IPS-18a (cell line): ENCODE results near the gene CADPS.

Experiments
- H3K27ac ChIP-seq: one replicate; pipeline ENCODE4 v1.5.1; 2013; ENCODE audit warnings: low read length
- H3K27me3 ChIP-seq: one replicate; pipeline ENCODE4 v1.6.1; 2013; ENCODE audit warnings: mild to moderate bottlenecking, low read length; ENCODE audit not compliant: control insufficient read depth, insufficient read depth
- H3K36me3 ChIP-seq: one replicate; pipeline ENCODE4 v1.6.1; 2013; ENCODE audit warnings: low read depth, low read length; ENCODE audit not compliant: control insufficient read depth
- H3K4me1 ChIP-seq: one replicate; pipeline ENCODE4 v1.6.1; 2013; ENCODE audit warnings: low read depth, low read length; ENCODE audit not compliant: control insufficient read depth
- H3K4me3 ChIP-seq: one replicate; pipeline ENCODE4 v1.5.1; 2013; ENCODE audit warnings: low read length
- H3K9ac ChIP-seq: one replicate; pipeline ENCODE4 v1.6.1; 2013; ENCODE audit warnings: mild to moderate bottlenecking, low read length, moderate library complexity
- H3K9me3 ChIP-seq: one replicate; pipeline ENCODE4 v1.6.1; 2013; ENCODE audit warnings: low read depth, low read length; ENCODE audit not compliant: control insufficient read depth

The CADPS gene

GRCh38 chr3:62678841-62679240 is 196.4 kb downstream of the CADPS start:
- Histone ChIP-seq H3K27me3 (no peaks in the 10 kb centered on the region), H3K4me1 (peaks cover 27% of the 10 kb centered on the region), H3K9ac (no peak overlapping the region), H3K36me3 (no peaks in the 10 kb centered on the region), H3K4me3 (peak overlapping the region; percentile 20), H3K9me3 (no peaks in the 10 kb centered on the region), H3K27ac (no peak overlapping the region)

- Histone ChIP-seq H3K9ac (no peak overlapping the region), H3K9me3 (no peaks in the 10 kb centered on the region), H3K4me3 (no peak overlapping the region), H3K27ac (no peak overlapping the region), H3K36me3 (no peaks in the 10 kb centered on the region), H3K27me3 (no peaks in the 10 kb centered on the region), H3K4me1 (peaks cover 27% of the 10 kb centered on the region)
These were observed 197.3 kb downstream of the CADPS start for GRCh38 chr3:62677926-62678325.

- Histone ChIP-seq H3K4me1 (peaks cover 27% of the 10 kb centered on the region), H3K4me3 (no peak overlapping the region), H3K9ac (no peak overlapping the region), H3K27me3 (no peaks in the 10 kb centered on the region), H3K9me3 (no peaks in the 10 kb centered on the region), H3K36me3 (no peaks in the 10 kb centered on the region), H3K27ac (no peak overlapping the region)
These were observed 198.4 kb downstream of the CADPS start for GRCh38 chr3:62676689-62677271.

GRCh38 chr3:62675492-62675891 is 199.7 kb downstream of the CADPS start:
- no peak overlapping the region for H3K27ac ChIP-seq
- no peaks in the 10 kb centered on the region for H3K36me3 ChIP-seq
- H3K9me3 ChIP-seq, result no peaks in the 10 kb centered on the region
- H3K4me1 ChIP-seq, result peaks cover 27% of the 10 kb centered on the region
- no peak overlapping the region for H3K9ac ChIP-seq
- H3K4me3 ChIP-seq, result no peak overlapping the region
- no peaks in the 10 kb centered on the region for H3K27me3 ChIP-seq

- no peak overlapping the region for H3K4me3 ChIP-seq
- H3K9me3 ChIP-seq, result no peaks in the 10 kb centered on the region
- H3K9ac ChIP-seq, result no peak overlapping the region
- no peaks in the 10 kb centered on the region for H3K36me3 ChIP-seq
- H3K27ac ChIP-seq, result no peak overlapping the region
- peaks cover 11% of the 10 kb centered on the region for H3K4me1 ChIP-seq
- H3K27me3 ChIP-seq, result no peaks in the 10 kb centered on the region
These were observed 202.3 kb downstream of the CADPS start for GRCh38 chr3:62672988-62673313.

- no peak overlapping the region for H3K9ac ChIP-seq
- H3K4me1 ChIP-seq, result peaks cover 6% of the 10 kb centered on the region
- H3K36me3 ChIP-seq, result no peaks in the 10 kb centered on the region
- H3K9me3 ChIP-seq, result no peaks in the 10 kb centered on the region
- no peak overlapping the region for H3K4me3 ChIP-seq
- no peak overlapping the region for H3K27ac ChIP-seq
- H3K27me3 ChIP-seq, result no peaks in the 10 kb centered on the region
These were observed 202.8 kb downstream of the CADPS start for GRCh38 chr3:62672270-62672987.

- Histone ChIP-seq H3K9me3 (no peaks in the 10 kb centered on the region), H3K4me1 (no peaks in the 10 kb centered on the region), H3K4me3 (no peak overlapping the region), H3K9ac (no peak overlapping the region), H3K27ac (no peak overlapping the region), H3K36me3 (no peaks in the 10 kb centered on the region), H3K27me3 (no peaks in the 10 kb centered on the region)
These were observed 204.9 kb downstream of the CADPS start for GRCh38 chr3:62670351-62670750.

GRCh38 chr3:62669161-62669560 is 206.1 kb downstream of the CADPS start:
- H3K9ac ChIP-seq, result no peak overlapping the region
- no peak overlapping the region for H3K27ac ChIP-seq
- no peak overlapping the region for H3K4me3 ChIP-seq
- no peaks in the 10 kb centered on the region for H3K9me3 ChIP-seq
- no peaks in the 10 kb centered on the region for H3K4me1 ChIP-seq
- H3K27me3 ChIP-seq, result no peaks in the 10 kb centered on the region
- H3K36me3 ChIP-seq, result no peaks in the 10 kb centered on the region

GRCh38 chr3:62667714-62668113 is 207.5 kb downstream of the CADPS start:
- no peak overlapping the region for H3K27ac ChIP-seq
- H3K9me3 ChIP-seq, result no peaks in the 10 kb centered on the region
- no peaks in the 10 kb centered on the region for H3K4me1 ChIP-seq

GRCh38 chr3:62665627-62666437 is 209.4 kb downstream of the CADPS start:
- Histone ChIP-seq H3K9me3 (no peaks in the 10 kb centered on the region), H3K27me3 (no peaks in the 10 kb centered on the region), H3K36me3 (no peaks in the 10 kb centered on the region), H3K4me3 (no peak overlapping the region), H3K27ac (no peak overlapping the region), H3K9ac (no peak overlapping the region), H3K4me1 (no peaks in the 10 kb centered on the region)

More at GRCh38 chr3:62667714-62668113, 207.5 kb downstream of the CADPS start:
- Histone ChIP-seq H3K36me3 (no peaks in the 10 kb centered on the region), H3K4me3 (no peak overlapping the region), H3K9ac (no peak overlapping the region), H3K27me3 (no peaks in the 10 kb centered on the region)

- no peaks in the 10 kb centered on the region for H3K36me3 ChIP-seq
- no peaks in the 10 kb centered on the region for H3K4me1 ChIP-seq
- no peak overlapping the region for H3K4me3 ChIP-seq
- H3K27me3 ChIP-seq, result no peaks in the 10 kb centered on the region
- no peaks in the 10 kb centered on the region for H3K9me3 ChIP-seq
- no peak overlapping the region for H3K9ac ChIP-seq
- no peak overlapping the region for H3K27ac ChIP-seq
These were observed 212.5 kb downstream of the CADPS start for GRCh38 chr3:62662677-62663076.
